Inflammatory macrophage treated with lipopolysaccharide for 4 hours (primary cell): ENCODE measurements around the gene OTOGL.
"Not testable (repeated sequence)": the region's sequence is repeated elsewhere in the genome, so short reads cannot be mapped to it uniquely, and the experiment has no call there.

Experiments used
- DNase-seq: peaks from one replicate; pipeline ENCODE4 v3.0.0-alpha.2; 2020

Gene OTOGL

DNA sequence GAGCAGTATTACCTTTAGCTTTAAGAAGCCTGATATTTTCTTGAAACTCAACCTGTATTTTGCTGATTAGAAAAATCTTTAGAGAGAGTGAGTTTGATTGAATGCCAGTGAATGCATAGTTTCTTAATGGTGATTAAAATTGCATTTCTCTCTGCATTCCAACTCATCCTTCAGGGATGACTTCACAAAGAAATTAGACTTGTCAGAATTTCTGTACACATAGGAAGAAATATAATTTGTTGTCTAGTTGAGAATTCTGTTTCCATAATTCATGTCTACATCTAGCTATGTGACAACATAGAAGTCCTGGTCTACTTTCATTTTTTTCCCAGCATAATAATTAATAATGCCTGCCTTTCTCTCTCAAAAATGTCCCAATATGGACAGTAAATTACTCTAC is 136.6 kb downstream of the OTOGL start:
- no peak for DNase-seq

- DNase-seq: no peak
These were observed 140.5 kb downstream of the OTOGL start for GRCh38 chr12:80239867-80240266.

DNA sequence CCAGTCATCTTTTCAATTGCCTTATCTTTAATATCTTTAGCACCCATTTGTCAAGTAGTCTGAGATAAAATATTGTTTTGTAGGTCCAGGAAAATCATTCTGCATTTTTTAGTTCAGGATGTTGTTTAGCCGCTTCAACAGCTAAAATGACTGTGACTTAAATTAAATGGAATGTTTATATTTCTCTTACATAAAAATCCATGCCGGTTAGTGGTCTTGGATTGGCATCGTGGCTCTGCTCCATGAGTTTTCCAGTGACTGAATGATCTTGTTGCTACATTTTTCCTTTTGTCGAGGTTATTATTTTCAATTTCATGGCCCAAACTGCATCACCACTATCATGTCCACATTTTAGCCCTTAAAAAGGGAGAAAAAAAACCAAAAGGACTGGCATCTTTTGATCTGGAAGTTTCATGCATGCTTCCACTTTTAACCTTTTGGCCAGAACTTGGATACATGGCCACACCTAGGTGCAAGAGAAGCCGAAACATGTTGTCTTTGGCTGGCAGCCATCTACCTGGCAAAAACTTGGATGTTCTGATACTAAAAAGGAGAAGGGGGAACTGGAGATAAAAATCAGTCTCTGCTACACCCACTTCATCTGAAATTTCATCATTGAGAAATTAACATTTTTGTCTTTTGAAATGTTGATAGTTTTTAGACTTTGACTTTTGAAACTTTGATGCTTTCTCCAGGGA is 142.4 kb downstream of the OTOGL start:
- DNase-seq: no peak

GRCh38 chr12:80242321-80242720 is 143.0 kb downstream of the OTOGL start:
- no peak for DNase-seq

DNA sequence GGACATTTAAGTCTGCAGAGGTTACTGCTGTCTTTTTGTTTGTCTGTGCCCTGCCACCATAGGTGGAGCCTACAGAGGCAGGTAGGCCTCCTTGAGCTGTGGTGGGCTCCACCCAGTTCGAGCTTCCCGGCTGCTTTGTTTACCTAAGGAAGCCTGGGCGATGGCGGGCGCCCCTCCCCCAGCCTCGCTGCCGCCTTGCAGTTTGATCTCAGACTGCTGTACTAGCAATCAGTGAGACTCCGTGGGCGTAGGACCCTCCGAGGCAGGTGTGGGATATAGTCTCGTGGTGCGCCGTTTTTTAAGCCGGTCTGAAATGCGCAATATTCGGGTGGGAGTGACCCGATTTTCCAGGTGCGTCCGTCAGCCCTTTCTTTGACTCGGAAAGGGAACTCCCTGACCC is 150.2 kb downstream of the OTOGL start:
- DNase-seq: not testable (repeated sequence)

- no peak for DNase-seq
These were observed 158.6 kb downstream of the OTOGL start for GRCh38 chr12:80257920-80258319.

DNA sequence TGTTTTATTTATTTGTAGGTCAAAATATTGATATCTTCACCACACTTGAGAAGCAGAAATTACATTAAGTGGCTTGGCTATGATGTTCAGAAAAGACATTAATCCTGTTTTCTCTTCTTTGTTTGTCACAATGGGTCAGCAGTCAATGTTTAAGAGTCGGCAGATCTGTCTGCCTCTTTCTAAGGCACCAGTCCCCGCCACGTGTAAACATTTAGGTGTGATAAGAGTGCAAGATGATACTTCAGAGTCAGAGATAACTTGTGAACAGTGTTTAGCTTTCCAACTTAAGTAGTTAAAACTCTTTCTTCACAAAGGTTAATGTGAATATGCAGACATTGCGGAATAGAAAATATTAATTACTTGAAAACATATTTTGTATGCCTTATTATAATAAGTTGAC is 160.9 kb downstream of the OTOGL start:
- no peak for DNase-seq

DNA sequence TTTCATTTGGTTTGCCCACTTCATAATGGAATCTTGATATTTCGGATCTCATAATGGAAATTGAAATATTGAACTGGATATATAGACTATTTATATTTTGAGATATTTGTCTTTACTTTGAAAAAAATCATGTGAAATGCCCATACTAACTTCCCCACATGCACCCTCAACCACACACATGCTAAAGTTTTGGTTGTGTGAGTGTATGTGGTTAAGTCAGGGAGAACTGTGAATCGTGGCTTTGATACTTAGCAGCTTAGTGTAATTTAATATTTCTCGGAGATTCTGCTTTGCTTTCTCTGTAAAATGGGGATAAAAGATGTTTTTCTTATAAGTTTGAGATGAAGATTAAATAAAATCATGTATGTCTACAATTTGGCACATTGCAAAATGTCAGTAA is 162.1 kb downstream of the OTOGL start:
- DNase-seq: no peak

- no peak for DNase-seq
These were observed 163.0 kb downstream of the OTOGL start for GRCh38 chr12:80262346-80262745.

DNA sequence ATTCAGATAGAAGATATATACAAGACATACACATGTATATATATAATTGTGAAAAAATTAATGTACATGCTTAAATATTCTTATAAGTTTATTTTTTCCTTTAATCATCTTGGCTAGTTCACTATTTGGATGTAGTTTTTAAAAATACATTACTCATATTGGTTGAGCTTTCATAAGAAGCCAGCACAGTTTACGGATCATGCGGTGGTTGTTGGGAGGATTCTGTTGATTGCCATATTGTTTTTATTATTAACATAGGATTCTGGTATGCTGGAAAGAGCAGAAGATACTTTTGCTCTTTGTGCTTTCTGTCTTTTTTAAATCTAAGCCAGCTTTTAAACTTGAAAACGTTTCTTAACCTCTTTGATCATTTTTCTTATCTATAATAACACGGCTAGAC is 163.4 kb downstream of the OTOGL start:
- DNase-seq: no peak

GRCh38 chr12:80264386-80264785 is 165.0 kb downstream of the OTOGL start:
- no peak for DNase-seq

DNA sequence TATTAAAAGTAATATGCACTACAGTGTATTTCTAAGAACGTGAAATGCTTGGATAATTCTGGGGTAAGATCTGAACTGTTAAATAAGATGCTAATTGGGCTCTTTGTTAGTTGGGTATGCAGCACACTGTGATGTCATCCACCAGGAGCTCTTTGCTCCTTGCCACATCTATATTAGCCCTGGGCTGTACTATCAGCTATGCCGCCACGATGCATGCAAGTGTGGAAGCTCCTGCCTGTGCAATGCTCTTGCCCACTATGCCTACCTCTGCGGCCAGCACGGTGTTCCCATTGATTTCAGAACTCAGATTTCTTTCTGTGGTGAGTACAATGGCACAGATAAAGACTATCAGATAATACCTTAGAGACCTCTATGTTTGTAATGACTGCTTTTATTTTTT is 165.6 kb downstream of the OTOGL start:
- no peak for DNase-seq

DNA sequence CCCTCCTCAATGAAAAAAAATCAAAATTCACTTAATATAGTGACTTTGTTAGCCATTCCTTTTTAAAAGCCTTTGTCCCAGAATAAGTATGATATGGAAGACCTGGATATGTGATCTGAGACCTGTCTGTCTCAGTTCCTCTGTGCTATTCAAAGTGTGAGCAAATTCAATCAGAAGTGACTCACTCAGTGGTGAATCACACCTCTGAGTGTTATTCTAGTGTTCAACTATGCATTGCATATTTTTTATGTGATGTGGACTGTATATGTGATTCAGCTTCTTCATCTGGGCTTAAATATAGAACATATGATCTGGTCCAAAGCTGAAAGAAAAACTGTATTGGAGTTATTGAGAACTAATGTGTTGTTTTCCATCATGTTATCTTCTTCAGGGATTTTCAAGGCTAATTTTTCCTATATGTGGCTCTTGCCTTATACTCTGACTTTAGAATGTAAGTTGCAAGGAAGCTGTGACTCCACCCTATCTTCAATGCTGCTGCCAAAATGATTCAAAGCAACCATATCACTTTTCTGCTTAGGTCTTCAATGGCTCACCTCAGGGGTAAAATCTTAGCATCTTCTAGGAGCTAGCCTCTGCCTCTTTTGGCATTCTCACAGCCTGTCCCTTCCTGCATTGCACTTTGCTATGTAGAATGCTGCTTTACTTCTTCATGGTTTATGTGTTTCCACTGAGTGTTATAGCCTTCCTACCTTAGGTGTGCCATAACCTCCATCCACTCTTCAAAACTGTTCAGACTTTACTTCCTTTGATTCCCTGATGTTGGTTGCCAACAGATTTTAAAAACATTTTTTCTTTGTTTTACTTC is 169.8 kb downstream of the OTOGL start:
- no peak for DNase-seq

DNA sequence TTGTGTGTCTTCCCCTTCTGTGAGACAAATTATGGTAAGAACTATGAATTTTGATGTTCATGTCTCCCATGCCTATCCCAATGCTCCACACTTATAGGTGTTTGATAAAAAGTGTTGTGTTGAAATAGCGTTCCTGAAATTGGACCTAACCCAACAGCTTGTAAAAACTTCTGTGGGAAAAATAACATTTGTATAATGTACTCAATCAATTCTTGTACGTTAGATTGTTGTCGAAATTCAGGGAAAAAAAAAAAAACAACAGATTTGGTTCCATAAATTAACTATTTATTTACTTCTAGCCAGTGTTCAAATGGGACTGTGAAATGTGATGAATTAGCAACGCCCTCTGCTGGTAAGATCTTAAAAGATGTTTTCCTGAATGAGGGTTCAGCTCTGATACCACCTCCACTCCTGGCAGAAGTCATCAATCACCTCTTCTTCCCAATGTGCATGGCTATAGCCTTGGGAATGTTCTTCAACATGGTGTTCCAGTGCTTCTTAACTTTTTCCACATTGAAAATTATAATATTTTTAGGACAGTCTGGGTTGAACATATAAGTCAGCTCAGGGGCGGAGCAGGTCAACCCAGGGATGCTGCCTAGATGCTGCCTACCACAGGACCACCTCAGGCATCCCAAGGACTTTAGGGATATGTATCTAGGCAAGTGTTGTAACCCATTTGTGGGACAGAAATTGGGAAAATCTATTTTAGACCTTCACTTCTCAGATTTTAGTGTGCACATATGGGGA is 170.6 kb downstream of the OTOGL start:
- peak; percentile 29 for DNase-seq

- DNase-seq: no peak
These were observed 172.4 kb downstream of the OTOGL start for GRCh38 chr12:80271780-80272179.

GRCh38 chr12:80272387-80272915 is 173.1 kb downstream of the OTOGL start:
- DNase-seq: no peak

DNA sequence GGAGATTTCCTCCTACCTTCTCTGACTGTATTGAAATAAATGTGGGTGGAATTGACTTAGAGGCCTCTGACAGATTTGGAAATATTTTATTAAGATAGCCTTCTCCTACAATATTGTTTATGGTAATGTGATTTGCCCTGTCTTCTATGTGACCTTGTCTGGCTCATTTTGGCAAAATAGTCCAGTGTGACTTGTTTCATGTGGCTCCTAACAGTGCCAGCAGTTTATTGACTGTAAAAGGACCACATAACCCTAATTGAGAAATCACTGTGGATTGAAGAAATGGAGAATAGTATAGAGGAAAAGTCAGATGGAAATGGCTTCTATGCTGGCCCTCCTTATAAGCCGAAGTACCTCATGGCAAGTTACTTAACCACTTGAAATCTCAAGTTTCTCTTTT is 173.8 kb downstream of the OTOGL start:
- no peak for DNase-seq

DNA sequence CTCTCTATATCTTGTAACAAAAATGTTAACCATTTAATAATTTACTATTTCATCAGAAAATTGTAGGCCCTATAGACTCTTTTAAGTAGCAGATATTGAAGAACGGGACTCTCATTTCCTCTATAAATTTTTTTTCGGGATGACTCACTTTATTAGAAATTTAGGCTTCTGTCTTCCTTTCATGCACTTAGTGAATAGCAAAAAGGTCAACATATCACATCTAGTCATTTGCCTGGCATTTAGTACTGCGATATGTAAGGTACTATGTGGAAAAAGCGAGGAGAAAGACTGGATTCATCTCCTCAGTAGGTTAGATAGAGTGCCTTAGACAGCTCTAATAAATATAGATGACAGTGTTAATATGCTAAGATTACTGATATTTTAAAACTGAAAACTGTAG is 178.4 kb downstream of the OTOGL start:
- DNase-seq: no peak

DNA sequence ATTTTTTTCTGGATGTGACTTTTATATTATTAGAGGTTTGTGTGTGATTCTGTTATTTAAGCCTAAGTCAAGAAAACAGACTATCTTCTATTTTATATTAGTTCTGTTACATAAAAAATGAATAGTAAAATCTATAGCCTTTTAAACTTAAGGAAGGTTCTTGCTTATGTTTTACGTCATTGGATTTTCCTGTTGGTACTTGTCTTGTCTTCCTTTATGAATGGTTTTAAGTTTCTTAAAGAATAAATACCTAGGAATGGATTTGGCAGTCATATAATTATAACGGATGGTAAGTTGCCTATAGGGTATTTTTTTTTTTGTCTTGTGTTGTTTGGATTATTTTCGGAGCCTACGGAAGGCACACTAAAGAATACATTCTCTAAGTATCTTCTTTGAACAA is 182.9 kb downstream of the OTOGL start:
- DNase-seq: no peak

- DNase-seq: no peak
These were observed 183.4 kb downstream of the OTOGL start for GRCh38 chr12:80282761-80283160.

- no peak for DNase-seq
These were observed 191.9 kb downstream of the OTOGL start for GRCh38 chr12:80291108-80291754.

DNA sequence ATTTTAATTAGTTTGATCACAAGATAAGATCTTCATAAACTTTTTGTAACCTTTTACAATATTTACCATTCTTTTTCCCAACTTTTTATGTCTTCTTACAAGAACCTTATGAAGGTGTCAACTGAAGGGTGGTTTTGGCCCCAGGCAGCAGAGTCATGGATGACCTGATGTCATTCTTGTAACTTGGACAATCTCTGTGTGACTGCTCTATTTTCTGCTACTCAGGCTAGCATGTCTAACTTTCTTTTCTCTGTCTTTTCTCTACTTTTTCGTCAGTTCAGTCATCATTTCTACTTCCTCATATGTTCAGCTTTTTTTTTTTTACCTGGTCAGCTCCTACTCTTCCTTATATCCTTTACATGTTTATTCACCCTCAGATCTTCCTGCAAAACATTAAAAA is 194.0 kb downstream of the OTOGL start:
- no peak for DNase-seq

DNA sequence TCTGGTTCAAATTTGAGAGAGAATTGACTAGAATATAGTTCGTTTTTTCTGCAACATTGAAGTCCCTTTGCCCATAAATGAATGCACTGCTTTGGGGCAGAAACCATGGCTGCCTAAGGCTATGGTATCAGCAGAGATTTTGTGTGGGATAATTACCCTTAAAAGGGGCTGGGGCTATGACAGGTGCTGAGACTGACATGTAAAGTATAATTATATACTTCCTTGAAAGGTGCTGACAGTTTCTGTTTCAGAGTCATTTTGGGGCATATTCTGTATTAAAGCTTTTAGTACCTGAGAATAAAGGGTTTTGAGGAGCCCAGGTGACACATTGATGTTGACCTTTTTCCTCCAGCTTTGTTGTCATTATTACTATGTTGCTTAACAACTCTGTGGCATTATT is 194.4 kb downstream of the OTOGL start:
- no peak for DNase-seq
